Limb (tissue), 2 donors: ENCODE results near the gene ARHGAP22.

ENCODE experiments used
- DNase-seq, 2 donors: peaks; one replicate each; pipeline ENCODE4 v3.0.0-alpha.2; 2016; ENCODE audit errors: extremely low spot score in 2 of 2

Gene ARHGAP22

DNA sequence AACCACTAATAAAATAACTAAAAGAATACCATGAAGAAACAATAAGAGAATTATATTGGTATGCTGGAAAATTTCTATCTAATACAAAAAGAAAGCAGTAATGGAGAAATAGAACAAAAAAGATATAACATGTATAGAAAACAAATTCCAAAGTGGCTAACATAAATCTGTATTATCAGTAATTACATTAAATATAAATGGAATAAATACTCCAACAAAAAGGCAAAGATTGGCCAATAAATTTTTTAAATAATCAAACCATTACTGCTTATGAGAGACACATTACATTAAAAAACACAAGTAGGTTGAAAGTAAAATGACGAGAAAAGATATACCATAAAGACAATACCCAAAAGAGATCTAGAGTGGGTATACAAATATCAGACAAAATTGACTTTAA lies 90.0 kb downstream of the ARHGAP22 start:
- no peak for DNase-seq

GRCh38 chr10:48514255-48514654 lies 90.6 kb downstream of the ARHGAP22 start:
- DNase-seq: no peak

GRCh38 chr10:48512861-48513260 lies 92.0 kb downstream of the ARHGAP22 start:
- no peak for DNase-seq

GRCh38 chr10:48511875-48512231 lies 93.0 kb downstream of the ARHGAP22 start:
- DNase-seq: peak in 1 of 2 donors; percentile 11

- DNase-seq: no peak
Observed at GRCh38 chr10:48511066-48511874, 93.6 kb downstream of the ARHGAP22 start.

DNA sequence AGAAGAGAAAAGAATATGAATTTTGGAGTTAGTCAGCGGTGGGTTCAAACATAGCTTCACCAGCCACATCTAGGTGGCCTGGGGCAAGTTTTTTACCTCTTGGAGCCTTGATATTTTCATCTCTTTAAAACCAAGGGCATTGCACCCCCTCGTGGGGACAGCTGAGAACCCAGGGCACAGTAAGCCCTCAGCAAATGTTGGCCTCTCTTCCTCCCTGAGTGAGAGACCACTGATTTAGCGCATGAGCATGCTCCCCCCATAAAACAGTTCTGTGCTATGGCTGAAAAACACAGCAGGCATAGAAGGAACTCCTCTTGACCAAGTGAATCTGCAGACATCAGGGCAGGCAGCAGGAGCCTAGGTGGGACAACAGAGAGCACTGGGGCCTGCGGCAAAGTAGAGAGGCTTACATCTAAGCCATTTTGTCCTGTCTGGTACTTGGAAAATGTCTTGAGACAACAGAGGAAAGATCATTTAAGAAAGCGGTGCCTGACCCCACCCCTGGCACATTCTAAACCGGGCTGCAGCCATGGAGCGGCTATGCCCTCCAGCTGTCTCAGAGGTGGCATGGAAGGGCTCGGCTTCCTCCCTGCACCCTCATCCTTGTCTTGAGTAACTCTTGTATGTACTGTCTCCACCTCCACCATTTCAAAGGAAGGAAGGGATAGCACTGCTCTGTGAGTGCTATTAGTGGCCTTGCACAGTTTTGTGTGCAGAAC lies 94.7 kb downstream of the ARHGAP22 start:
- DNase-seq: peak in 1 of 2 donors; percentile 27

DNA sequence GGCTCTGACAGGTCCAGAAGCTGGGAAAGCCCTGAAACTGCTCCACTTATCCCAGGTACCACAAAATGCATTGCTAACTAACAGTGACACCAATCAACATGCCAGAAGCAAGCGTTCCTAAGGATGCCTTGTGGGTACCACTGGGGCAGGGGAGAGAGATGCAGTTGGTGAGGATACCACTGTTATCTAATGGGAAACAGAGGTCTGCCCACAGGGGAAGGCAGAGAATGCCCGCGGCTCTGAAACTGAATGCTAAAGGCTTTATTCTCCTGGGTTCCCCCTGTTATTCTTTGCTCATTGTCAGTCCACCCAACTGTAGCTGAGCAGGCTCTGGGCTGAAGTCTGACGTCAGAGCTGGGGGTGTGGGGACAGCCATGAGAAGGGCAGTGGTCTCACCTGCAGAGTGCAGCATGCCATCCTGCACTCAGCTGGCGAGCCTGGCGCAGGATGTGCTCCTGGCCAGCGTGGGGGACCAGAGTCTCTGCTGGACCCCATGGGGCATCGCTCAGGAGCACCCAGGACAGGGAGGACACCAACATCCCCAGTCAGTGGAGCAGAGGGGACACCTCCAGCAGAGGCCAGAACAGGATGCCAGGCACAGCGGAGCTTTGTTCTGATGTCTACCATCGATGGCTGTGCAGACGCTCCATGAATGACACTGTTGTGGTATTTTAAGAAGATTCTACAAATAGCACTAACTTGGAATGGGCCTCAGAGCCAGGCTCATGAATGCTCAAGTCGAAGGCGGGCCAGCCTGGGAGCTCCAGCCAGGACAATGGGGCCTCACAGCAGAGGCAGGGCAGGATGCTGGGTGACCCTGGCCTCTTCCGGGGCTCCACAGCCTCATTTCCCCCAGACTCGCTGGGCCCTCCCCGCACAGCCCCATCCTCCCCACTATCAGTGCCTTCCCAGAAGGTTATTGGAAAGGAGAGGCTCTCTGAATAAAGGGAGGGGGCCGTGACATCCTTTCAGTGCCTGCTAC lies 95.8 kb downstream of the ARHGAP22 start:
- DNase-seq: peak in 1 of 2 donors; percentile 26

GRCh38 chr10:48507933-48508790 lies 96.7 kb downstream of the ARHGAP22 start:
- no peak for DNase-seq

DNA sequence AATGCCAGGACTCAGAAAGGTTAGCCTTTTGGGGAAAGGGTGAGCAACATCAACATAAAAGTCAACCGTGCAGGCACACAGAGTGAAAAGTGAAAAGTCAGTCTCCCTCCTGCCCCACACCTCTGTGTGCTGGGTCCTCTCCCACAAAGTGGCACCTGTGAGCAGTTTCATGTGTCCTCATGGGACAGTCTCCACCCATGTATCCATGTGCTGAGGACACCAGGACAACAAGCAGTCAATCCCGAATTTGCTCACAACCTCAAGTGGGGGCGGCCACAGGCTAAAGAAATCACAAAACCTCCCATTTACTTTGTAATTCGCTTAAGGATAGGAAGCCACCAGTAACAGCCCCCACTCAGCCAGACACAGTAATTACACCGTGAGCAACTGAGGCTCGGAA lies 97.4 kb downstream of the ARHGAP22 start:
- no peak for DNase-seq

- DNase-seq: no peak
Observed at GRCh38 chr10:48506147-48506917, 98.5 kb downstream of the ARHGAP22 start.

- DNase-seq: peak in 1 of 2 donors; percentile 19
Observed at GRCh38 chr10:48505394-48506112, 99.3 kb downstream of the ARHGAP22 start.

DNA sequence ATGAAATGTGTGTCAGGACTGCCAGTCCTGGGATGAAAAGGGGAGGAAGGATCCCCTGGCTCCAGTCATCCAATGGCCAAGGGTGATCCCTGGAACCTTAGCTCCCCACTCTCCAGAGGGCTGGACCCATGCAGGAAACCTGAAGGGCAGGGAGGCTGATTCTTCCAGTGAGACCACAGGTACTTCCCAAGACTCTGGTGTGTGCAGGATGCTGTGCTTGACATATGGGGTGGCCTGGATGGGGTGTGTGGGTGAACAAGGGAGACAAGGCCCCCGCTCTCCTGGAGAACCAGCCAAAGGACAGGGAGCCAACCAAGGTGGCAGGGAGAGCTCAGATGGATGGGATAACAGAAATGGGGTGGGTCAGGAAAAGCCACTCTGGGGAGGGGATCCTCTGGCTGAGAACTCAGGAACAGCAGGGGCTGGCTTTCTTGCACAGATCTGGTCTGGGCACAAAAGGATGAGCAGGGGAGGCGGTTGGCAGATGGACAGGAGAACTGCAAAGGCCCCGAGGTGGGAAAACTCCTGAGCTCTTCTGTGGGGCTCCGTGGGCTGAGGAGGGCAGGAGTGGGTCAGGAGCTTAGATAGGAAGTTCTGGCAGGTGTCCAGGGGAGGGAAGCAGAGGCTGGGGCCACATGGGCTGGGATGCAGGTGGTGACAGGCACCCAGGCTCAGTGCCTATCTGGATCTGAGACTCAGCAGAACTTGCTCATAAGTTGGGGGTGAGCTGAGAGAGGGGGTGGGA lies 100.6 kb downstream of the ARHGAP22 start:
- DNase-seq: peak in 1 of 2 donors; percentile 26

GRCh38 chr10:48503293-48503911 lies 101.5 kb downstream of the ARHGAP22 start:
- DNase-seq: peak in 1 of 2 donors; percentile 11

DNA sequence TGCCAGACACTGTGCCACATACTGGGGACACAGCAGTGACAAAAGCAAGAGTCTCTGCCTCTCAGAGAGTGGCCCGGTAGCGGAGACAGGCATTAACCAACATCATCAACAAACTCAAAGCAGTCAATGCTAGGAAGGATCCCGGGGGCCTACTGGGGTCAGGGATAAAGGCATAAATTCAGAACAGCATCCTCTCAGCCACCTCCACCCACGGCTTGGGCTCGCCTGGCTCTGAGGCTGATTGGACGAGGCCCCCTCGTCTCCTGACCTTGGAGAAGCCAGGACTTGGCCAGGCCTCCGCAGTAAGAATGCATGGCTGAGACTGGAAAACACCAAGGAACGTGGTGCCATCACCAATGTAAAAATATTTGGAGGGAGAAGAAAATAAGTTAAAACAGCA lies 102.1 kb downstream of the ARHGAP22 start:
- no peak for DNase-seq

- DNase-seq: no peak
Observed at GRCh38 chr10:48501787-48502771, 102.8 kb downstream of the ARHGAP22 start.

GRCh38 chr10:48501226-48501625 lies 103.6 kb downstream of the ARHGAP22 start:
- no peak for DNase-seq

- DNase-seq: no peak
Observed at GRCh38 chr10:48500771-48501170, 104.1 kb downstream of the ARHGAP22 start.
